ENCODE results near the gene FDCSP. TPM values are rescaled to one million over a fixed set of nuclear protein-coding genes. Genes with fewer than 3 reads are reported as not detected.

FDCSP gene
- total RNA-seq, 1 donor, result not detected

- Histone ChIP-seq H3K27me3 (ENCODE audit: insufficient read depth, low read length) (no peaks in the 10 kb centered on the region), H2AFZ (ENCODE audit: low read length) (no peak overlapping the region), H3K4me2 (ENCODE audit: insufficient read depth, low read length) (no peak overlapping the region), H3K27ac (ENCODE audit: low read depth, low read length) (no peak overlapping the region), H3K4me1 (ENCODE audit: insufficient read depth, low read length) (no peaks in the 10 kb centered on the region), H3K79me2 (ENCODE audit: insufficient read depth, low read length) (no peaks in the 10 kb centered on the region), H3K9me3 (ENCODE audit: low read depth, low read length) (no peaks in the 10 kb centered on the region), H3K36me3 (ENCODE audit: insufficient read depth, low read length) (no peaks in the 10 kb centered on the region), H4K20me1 (ENCODE audit: insufficient read depth, low read length) (no peaks in the 10 kb centered on the region), H3K4me3 (ENCODE audit: insufficient read depth, low read length) (no peak overlapping the region)
- no peak for TF ChIP-seq CTCF (IDR thresholded peaks at IDR 0.05; ENCODE audit: extremely low read depth, low read depth, low read length)
- no peak for DNase-seq (ENCODE audit: insufficient read length, low spot score, missing footprints)
Measured at GRCh38 chr4:70181864-70182263, 44.1 kb upstream of the FDCSP start.

DNA sequence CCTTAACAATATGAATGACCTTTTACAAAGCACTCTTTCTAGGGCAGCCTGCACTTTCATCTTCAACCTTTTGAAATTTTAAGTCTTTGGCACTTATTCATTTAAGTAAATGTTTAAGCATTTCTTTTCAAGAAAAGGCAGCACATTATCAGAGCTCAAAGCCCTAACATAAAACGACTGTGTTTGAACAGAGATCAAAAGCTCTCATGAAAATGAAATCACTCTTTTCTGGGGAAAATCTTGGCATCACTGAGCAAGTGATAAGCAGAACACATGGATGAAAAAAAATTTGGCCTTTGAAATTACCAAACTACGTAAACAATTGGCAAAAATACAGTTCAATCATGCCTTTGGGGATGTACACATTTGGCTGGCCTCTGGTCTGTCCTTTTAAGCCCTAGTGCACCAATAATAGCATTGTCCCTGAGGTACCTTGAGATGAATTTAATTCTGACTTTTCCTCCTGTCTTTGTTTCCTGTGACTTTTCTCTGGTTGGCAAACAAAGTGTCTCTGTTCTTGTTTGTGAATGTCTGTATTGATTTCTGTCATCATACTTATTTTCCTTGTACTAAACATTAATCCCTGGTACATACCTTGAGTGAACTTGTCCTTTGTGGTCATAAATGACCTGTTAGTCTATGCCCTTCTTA lies 43.3 kb upstream of the FDCSP start:
- Histone ChIP-seq H3K4me1 (ENCODE audit: insufficient read depth, low read length) (no peaks in the 10 kb centered on the region), H2AFZ (ENCODE audit: low read length) (no peak overlapping the region), H3K79me2 (ENCODE audit: insufficient read depth, low read length) (no peaks in the 10 kb centered on the region), H3K4me2 (ENCODE audit: insufficient read depth, low read length) (no peak overlapping the region), H3K9me3 (ENCODE audit: low read depth, low read length) (no peaks in the 10 kb centered on the region), H3K4me3 (ENCODE audit: insufficient read depth, low read length) (no peak overlapping the region), H3K27me3 (ENCODE audit: insufficient read depth, low read length) (no peaks in the 10 kb centered on the region), H3K36me3 (ENCODE audit: insufficient read depth, low read length) (no peaks in the 10 kb centered on the region), H4K20me1 (ENCODE audit: insufficient read depth, low read length) (no peaks in the 10 kb centered on the region), H3K27ac (ENCODE audit: low read depth, low read length) (no peak overlapping the region)
- DNase-seq (ENCODE audit: insufficient read length, low spot score, missing footprints), result no peak
- no peak for TF ChIP-seq CTCF (IDR thresholded peaks at IDR 0.05; ENCODE audit: extremely low read depth, low read depth, low read length)

DNA sequence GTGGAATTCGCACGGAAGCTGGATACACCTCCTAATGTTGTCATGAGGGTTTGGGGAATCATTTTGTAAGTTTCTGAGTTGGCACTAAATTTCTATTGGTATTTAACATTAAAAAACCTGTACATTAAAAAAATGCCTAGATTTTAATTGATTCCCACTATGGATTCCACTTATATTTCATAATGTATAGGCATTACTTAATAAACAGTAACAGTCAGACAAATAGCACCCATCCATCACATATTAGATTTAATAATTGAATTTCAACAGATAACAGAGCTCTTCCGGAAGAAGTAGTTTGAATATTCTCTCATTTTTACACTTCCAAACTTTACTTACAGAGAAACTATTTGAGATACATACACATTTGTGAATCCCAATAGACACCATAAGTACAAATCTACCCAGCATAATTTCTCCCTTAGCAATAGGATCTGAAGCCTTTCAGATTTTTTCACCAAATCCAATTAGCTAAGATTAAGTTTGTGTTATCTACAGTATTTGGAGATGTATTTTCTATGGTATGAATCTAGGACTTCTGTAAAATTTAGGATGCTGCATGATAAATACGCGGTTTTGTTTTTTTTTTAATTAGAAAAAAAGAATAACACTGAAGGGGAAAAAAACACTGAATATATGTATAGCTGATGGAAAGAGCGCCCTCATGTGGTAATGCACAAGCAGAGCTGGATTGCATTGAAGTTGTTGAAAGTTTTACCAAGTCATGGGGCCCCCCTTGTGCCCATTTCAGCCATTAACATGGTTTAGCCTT lies 42.6 kb upstream of the FDCSP start:
- peak; percentile 26 for DNase-seq (ENCODE audit: insufficient read length, low spot score, missing footprints)
- peak; percentile 53 for TF ChIP-seq CTCF (IDR thresholded peaks at IDR 0.05; ENCODE audit: extremely low read depth, low read depth, low read length)
- Histone ChIP-seq H2AFZ (ENCODE audit: low read length) (no peak overlapping the region), H3K4me3 (ENCODE audit: insufficient read depth, low read length) (no peak overlapping the region), H3K9me3 (ENCODE audit: low read depth, low read length) (no peaks in the 10 kb centered on the region), H3K27ac (ENCODE audit: low read depth, low read length) (no peak overlapping the region), H3K4me1 (ENCODE audit: insufficient read depth, low read length) (no peaks in the 10 kb centered on the region), H3K36me3 (ENCODE audit: insufficient read depth, low read length) (no peaks in the 10 kb centered on the region), H3K4me2 (ENCODE audit: insufficient read depth, low read length) (no peak overlapping the region), H3K79me2 (ENCODE audit: insufficient read depth, low read length) (no peaks in the 10 kb centered on the region), H4K20me1 (ENCODE audit: insufficient read depth, low read length) (no peaks in the 10 kb centered on the region), H3K27me3 (ENCODE audit: insufficient read depth, low read length) (no peaks in the 10 kb centered on the region)

- Histone ChIP-seq H3K36me3 (ENCODE audit: insufficient read depth, low read length) (no peaks in the 10 kb centered on the region), H3K27ac (ENCODE audit: low read depth, low read length) (no peak overlapping the region), H3K9me3 (ENCODE audit: low read depth, low read length) (no peaks in the 10 kb centered on the region), H3K79me2 (ENCODE audit: insufficient read depth, low read length) (no peaks in the 10 kb centered on the region), H4K20me1 (ENCODE audit: insufficient read depth, low read length) (no peaks in the 10 kb centered on the region), H3K4me1 (ENCODE audit: insufficient read depth, low read length) (no peaks in the 10 kb centered on the region), H3K4me2 (ENCODE audit: insufficient read depth, low read length) (no peak overlapping the region), H3K4me3 (ENCODE audit: insufficient read depth, low read length) (no peak overlapping the region), H2AFZ (ENCODE audit: low read length) (no peak overlapping the region), H3K27me3 (ENCODE audit: insufficient read depth, low read length) (no peaks in the 10 kb centered on the region)
- no peak for DNase-seq (ENCODE audit: insufficient read length, low spot score, missing footprints)
- TF ChIP-seq CTCF (IDR thresholded peaks at IDR 0.05; ENCODE audit: extremely low read depth, low read depth, low read length), result no peak
Measured at GRCh38 chr4:70183940-70184246, 42.0 kb upstream of the FDCSP start.

Data from osteoblast (primary cell).